Dermis microvascular lymphatic vessel endothelial cell (primary cell): ENCODE data around the gene ADAMTSL4. TPM values are rescaled to one million over a fixed set of nuclear protein-coding genes. Genes with fewer than 3 reads are reported as not detected.
"Not testable (repeated sequence)": the region's sequence is repeated elsewhere in the genome, so short reads cannot be mapped to it uniquely, and the experiment has no call there.

Source experiments
- DNase-seq, 2 donors: peaks; one replicate each; pipeline versions ENCODE4 v3.0.0 to v3.0.0-alpha.2; 2010; ENCODE audit warnings: low read depth in 2 of 2
- total RNA-seq: library from RNA; depleted of rRNA; stranded (reverse); fragments of >200 nt; gene quantifications from 2 replicates; pipeline ENCODE4 v1.2.1, GENCODE V29; 2014

Gene ADAMTSL4
- total RNA-seq, 1 donor from 2014 or later: 0.13 TPM

DNA sequence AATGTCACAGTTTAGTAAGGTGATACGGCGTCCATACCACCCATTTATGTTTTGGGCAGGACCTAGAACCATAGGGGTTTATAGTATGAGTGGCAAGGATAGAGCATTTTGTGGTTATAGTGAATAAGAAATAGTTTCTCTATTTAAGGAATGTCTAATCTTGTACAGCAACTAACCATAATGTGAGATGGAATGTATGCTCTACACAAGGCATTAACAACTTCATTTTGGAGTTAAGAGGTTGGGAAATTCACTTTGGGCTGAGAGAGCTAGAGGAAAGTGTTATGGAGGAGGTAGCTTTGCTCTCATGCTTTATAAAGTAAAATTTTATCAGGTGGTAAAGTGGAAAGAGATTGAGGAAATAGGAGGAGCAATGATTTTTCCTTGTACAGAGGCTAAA, 33.2 kb downstream of the ADAMTSL4 start:
- no peak for DNase-seq

DNA sequence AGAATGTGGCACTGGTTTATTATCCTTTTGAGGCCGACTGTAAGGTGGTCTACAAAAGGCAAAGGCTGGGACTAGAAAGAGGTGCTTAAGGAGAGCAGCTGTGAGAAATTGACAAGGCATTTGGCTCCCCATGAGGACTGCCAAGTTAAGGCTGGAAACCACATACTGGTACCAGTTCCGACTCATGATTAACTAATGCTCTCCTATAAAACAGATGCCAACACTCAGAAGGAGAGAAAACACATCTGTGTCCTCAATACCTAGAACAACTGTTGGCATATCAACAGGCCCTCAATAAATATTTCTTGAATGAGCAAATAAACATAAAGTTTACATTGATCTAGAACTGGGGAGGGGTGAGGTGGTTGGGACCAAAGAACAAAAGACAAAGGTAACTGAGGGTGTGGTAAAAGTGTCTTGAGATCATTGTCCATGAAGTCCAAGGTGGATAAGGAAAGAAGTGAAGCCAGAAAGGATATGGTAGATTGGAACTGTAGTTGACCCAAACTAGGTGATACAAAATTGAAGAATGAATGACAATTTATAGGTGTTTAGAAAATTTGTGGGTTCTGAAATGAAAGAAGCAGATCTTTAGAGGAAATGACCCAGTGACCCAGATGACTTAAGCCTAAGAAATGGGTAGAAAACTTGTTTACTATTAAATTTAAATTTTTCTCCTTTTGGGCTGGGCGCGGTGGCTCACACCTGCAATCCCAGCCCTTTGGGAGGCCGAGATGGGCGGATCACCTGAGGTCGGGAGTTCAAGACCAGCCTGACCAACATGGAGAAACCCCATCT, 47.1 kb downstream of the ADAMTSL4 start:
- no peak for DNase-seq

DNA sequence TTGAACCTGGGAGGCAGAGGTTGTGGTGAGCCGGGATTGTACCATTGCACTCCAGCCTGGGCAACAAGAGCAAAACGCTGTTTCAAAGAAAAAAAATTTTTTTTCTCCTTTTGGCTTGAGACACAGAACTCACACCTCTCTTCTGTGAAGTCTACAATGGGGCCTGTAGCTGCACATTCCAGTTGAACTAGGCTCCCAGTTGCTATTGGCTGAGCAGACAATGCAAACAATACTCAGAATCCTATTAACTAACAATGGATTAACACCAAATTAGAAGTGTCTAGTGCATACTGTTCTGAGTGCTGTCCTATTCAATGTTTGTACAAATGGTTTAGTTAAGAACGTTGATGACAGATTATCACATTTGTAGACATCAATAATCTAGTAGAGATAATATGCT, 47.8 kb downstream of the ADAMTSL4 start:
- DNase-seq: no peak

DNA sequence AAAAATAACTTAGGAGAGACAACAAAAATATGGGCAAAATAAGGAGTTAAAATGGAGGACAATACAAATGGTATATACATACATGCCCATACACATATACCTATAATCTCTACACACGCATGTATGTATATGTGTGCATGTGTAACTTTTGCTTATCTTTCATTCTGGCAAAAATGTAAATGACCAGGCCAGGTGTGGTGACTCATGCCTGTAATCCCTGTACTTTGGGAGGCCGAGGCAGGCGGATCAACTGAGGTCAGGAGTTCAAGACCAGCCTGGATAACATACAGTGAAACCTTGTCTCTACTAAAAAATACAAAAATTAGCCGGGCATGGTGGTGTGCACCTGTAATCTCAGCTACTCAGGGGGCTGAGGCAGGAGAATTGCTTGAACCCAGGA, 49.1 kb downstream of the ADAMTSL4 start:
- not testable (repeated sequence) for DNase-seq

DNA sequence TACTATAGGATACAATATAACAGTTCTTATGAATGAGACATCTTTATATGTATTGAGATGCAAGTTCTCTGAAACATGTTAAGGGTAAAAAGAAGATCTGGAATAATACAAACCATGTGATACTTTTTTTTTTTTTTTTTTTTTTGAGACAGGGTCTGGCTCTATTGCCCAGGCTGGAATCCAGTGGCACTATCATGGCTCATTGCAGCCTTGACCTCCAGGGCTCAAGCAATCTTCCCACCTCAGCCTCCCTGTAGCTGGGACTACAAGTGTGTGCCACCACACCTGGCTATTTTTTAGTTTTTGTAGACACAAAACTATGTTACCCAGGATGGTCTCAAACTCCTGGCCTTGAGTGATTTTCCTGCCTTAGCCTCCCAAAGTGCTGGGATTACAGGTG, 52.3 kb downstream of the ADAMTSL4 start:
- DNase-seq: no peak

DNA sequence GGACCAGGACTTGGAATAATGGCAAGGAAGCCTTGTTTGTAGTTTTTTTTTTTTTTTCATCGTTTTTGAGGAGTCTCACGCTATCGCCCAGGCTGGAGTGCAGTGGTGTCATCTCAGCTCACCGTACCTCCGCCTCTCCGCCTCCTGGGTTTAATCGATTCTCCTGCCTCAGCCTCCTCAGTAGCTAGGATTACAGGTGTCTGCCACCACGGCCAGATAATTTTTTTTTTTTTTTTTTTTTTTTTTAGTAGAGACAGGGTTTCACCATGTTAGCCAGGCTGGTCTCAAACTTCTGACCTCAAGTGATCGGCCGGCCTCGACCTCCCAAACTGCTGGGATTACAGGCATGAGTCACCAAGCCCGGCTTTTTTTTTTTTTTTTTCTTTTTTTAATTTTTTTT, 53.2 kb downstream of the ADAMTSL4 start:
- not testable (repeated sequence) for DNase-seq

DNA sequence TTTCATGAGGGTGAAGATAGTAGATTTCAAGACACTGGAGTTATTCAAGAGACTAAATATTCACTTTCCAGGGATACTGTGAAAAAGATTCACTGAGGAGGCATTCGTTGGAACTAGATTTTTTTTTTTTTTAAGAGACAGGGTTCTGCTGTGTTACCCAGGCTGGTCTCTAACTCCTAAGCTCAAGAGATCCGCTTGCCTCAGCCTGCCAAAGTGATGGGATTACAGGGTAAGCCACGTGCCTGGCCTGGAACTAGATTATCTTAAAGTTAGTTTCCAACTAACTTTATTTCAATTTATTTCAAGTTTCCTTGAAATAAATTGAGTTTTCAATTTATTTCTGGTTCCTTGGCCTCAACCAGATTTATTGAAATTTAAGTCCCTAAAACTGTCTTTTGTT, 54.5 kb downstream of the ADAMTSL4 start:
- DNase-seq: no peak

DNA sequence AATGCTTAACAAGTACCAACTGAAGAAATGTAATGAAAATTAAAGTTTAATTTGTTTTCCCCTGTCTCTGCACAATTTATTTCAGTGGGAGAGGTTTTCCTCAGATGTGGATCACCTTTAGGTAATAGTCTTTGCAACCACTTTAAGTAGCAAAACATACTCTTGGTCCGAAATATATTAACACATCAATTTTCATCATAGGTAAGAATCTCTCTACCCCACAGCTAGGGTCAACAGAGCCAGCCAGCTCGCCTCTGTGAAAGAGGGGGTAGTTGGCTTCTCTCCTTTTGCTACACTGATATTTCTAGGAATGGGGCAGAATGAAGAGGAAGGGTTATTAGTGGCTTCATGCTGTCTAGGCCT, 55.0 kb downstream of the ADAMTSL4 start:
- DNase-seq: no peak

DNA sequence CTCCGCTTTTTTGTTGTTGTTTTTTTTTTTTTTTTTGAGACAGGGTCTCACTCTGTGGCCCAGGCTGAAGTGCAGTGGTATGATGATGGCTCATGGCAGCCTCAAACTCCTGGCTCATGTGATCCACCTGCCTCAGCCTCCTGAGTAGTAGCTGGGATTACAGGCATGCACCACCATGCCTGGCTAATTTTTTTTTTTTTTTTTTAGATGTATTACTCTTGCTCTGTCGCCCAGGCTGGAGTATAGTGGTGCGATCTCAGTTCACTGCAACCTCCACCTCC, 56.2 kb downstream of the ADAMTSL4 start:
- DNase-seq: not testable (repeated sequence)

DNA sequence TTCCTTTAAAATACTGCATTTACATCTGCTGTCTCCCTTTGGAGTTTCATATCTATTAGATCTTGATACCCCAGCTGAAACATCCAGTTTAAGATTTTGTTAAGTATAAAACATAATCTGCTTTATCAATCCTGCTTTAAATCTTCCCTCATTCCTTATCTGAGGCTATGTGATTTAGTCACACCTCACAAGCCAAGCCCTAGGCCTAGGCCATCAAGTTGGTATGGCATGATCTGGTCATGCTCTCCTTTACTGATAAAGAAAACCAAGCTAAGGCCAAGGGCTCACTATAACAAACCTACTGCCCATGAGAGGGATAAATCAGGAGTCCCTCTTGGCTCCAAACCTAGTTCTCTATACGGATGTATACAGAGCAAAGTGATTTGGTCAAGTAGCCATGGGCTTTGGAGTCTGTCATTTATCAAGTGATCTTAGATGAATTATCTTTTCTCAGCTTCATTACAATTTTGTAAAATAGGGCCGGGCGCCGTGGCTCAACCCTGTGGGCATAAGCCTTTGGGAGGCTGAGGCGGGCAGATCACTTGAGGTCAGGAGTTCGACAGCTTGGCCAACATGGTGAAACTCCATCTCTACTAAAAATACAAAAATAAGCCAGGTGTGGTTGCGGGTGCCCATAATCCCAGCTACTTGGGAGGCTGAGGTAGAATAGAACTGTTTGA, 57.4 kb downstream of the ADAMTSL4 start:
- DNase-seq: no peak

DNA sequence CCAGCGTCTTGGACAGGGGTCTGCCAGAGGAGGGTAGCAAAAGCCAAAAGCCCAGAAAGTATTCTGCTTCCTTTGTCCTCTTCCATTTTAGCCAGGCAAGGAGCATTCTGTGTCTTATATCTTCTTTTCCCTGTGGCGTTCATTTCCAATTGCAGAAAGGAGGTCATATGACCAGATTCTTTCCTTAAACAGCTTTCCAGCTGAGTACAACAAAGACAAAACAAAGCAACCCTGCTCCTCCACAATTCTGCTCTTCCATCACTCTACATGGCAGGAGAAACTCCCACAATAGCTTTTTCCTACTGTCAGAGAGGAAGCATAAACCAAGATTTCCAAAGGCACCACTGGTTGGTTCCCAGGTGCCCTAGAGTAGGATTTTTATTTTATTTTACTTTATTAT, 60.5 kb downstream of the ADAMTSL4 start:
- DNase-seq: peak in 1 of 2 donors; percentile 39

Other genes starting within 250 kb of the ADAMTSL4 start
- 25.3 and 25.9 TPM in 2 replicates for gene PRPF3, start 227.9 kb upstream of the ADAMTSL4 start, total RNA-seq
- 7.0 and 8.7 TPM in 2 replicates for gene RPRD2, start 185.3 kb upstream of the ADAMTSL4 start, total RNA-seq
- 9.5 and 15.4 TPM in 2 replicates for gene TARS2, start 62.0 kb upstream of the ADAMTSL4 start, total RNA-seq
- under 0.01 TPM in 2 replicates for gene ECM1, start 41.3 kb upstream of the ADAMTSL4 start, total RNA-seq
- gene FALEC, start 33.7 kb upstream of the ADAMTSL4 start, total RNA-seq: not detected in 2 replicates
- gene MCL1, start 30.2 kb downstream of the ADAMTSL4 start, total RNA-seq: 149 and 187 TPM in 2 replicates
- gene ENSA, start 80.2 kb downstream of the ADAMTSL4 start, total RNA-seq: 78.8 and 95.8 TPM in 2 replicates
- 10.7 and 10.9 TPM in 2 replicates for gene GOLPH3L, start 147.7 kb downstream of the ADAMTSL4 start, total RNA-seq
- gene HORMAD1, start 171.5 kb downstream of the ADAMTSL4 start, total RNA-seq: not detected in 2 replicates
- 27.9 and 51.7 TPM in 2 replicates for gene CTSS, start 216.4 kb downstream of the ADAMTSL4 start, total RNA-seq